ENCODE measurements around the gene SPOCK1.

Gene SPOCK1

DNA sequence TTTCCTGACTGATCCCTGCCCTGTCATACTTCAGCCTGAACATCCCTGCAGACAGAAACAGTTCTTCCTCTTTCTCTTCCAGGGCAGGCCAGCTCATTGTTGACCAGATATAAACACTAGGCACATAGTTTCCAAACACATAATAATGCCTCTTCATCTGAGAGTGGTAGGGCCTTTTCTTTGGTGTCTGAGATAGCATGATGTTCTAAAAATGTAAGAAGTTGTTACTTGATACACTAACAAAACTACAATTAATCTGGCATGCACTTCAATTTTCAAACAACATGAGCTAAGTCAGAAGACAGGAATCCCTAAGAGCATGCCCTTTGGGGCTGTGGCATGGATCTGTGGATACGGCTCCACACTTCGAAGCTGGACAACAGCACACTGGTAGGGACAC, 246.6 kb downstream of the SPOCK1 start:
- TF ChIP-seq, protein P1, sequence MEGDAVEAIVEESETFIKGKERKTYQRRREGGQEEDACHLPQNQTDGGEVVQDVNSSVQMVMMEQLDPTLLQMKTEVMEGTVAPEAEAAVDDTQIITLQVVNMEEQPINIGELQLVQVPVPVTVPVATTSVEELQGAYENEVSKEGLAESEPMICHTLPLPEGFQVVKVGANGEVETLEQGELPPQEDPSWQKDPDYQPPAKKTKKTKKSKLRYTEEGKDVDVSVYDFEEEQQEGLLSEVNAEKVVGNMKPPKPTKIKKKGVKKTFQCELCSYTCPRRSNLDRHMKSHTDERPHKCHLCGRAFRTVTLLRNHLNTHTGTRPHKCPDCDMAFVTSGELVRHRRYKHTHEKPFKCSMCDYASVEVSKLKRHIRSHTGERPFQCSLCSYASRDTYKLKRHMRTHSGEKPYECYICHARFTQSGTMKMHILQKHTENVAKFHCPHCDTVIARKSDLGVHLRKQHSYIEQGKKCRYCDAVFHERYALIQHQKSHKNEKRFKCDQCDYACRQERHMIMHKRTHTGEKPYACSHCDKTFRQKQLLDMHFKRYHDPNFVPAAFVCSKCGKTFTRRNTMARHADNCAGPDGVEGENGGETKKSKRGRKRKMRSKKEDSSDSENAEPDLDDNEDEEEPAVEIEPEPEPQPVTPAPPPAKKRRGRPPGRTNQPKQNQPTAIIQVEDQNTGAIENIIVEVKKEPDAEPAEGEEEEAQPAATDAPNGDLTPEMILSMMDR (IDR thresholded peaks at IDR 0.05; ENCODE audit: low read depth, low read length) = no peak
- DNase-seq (ENCODE audit: low read depth in 2 of 2) = peak; percentile 10 to 22
- no peak overlapping the region for H3K4me3 ChIP-seq (replicated peaks in 1 of 2; ENCODE audit: low read depth in 2 of 2, low read length in 2 of 2)

DNA sequence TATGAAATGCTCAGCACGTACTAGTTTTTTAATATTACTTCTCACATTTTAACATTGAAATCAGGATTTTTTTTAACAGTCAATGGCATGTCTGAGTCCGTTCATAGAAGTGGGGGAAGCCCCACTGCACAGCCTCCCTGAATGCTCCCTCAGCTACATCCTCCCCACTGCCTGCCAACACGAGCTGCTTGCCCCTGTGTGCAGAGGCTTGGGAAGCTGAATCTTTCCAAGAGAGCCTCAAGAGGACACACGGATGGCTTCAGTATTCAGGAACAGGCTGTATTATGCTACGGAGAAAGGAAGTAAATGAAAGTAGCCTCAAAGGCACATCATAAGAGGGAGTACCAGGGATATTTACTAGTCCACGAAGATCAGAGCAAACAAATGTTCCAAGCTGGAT, 248.7 kb downstream of the SPOCK1 start:
- TF ChIP-seq, protein P1 (IDR thresholded peaks at IDR 0.05; ENCODE audit: low read depth, low read length) = no peak
- H3K4me3 ChIP-seq (replicated peaks in 1 of 2; ENCODE audit: low read depth in 2 of 2, low read length in 2 of 2) = no peak overlapping the region
- peak in 1 of 2 donors; percentile 6 for DNase-seq (ENCODE audit: low read depth in 2 of 2)

DNA sequence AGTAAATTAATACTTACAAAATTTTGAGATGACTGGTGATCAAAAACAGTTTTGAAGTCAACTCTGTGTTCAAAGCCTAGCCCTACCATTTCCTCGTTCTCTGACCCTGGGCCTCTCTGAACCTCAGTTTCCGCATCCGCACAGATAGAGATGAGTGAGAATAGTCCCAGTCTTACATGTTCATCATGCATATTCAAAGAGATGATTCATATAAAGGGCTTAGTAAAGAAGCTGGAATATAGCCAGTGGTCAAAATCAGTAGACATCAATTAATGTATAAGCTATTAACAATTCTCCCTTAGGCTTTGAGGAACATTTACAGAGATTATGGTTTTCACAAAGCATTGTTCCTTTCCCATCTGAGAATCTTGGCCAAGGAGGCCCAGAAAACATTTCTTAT, 250.6 kb downstream of the SPOCK1 start:
- TF ChIP-seq, protein P1 (IDR thresholded peaks at IDR 0.05; ENCODE audit: low read depth, low read length) = no peak
- peak in 1 of 2 donors; percentile 6 for DNase-seq (ENCODE audit: low read depth in 2 of 2)

DNA sequence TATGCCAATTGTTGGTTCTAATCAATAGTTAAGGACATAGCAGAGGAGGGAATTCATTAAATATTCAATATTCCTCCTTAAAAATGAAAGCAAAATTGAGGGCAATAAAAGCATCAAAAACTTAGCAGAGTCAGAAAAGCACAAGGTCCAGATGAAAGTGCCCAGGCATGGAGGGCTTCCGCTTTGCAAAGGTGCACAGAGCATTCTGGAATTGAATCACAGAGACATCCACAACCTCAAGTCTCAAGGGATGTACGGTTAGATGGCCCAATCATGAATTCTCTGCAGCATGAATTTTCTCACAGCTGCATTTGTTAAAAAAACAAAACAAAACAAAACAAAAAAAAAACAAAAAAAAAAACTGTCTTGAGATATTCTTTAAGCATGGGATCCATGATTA, 253.7 kb downstream of the SPOCK1 start:
- DNase-seq (ENCODE audit: low read depth in 2 of 2) = no peak

More for the DNA sequence above, 250.6 kb downstream of the SPOCK1 start:
- H3K4me3 ChIP-seq (replicated peaks in 1 of 2; ENCODE audit: low read depth in 2 of 2, low read length in 2 of 2) = no peak overlapping the region

DNA sequence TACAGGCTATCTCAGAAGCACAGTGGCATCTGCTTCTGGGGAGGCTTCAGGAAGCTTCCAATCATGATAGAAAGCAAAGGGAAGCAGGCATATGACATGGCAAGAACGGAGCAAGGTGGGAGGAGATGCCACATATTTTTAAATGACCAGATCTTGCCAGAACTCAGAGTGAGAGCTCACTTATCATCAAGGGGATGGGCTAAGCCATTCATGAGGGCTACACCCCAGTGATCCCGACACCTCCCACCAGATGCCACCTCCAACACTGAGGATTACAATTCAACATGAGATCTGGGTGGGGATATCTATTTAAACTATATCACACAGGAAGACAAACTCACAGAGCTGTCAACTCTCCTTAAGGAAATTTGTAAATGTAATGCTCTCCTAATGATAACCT, 258.8 kb downstream of the SPOCK1 start:
- no peak overlapping the region for H3K4me3 ChIP-seq (replicated peaks in 1 of 2; ENCODE audit: low read depth in 2 of 2, low read length in 2 of 2)
- TF ChIP-seq, protein P1 (IDR thresholded peaks at IDR 0.05; ENCODE audit: low read depth, low read length) = no peak
- DNase-seq (ENCODE audit: low read depth in 2 of 2) = no peak

More for the DNA sequence above, 253.7 kb downstream of the SPOCK1 start:
- no peak overlapping the region for H3K4me3 ChIP-seq (replicated peaks in 1 of 2; ENCODE audit: low read depth in 2 of 2, low read length in 2 of 2)
- TF ChIP-seq, protein P1 (IDR thresholded peaks at IDR 0.05; ENCODE audit: low read depth, low read length) = no peak

DNA sequence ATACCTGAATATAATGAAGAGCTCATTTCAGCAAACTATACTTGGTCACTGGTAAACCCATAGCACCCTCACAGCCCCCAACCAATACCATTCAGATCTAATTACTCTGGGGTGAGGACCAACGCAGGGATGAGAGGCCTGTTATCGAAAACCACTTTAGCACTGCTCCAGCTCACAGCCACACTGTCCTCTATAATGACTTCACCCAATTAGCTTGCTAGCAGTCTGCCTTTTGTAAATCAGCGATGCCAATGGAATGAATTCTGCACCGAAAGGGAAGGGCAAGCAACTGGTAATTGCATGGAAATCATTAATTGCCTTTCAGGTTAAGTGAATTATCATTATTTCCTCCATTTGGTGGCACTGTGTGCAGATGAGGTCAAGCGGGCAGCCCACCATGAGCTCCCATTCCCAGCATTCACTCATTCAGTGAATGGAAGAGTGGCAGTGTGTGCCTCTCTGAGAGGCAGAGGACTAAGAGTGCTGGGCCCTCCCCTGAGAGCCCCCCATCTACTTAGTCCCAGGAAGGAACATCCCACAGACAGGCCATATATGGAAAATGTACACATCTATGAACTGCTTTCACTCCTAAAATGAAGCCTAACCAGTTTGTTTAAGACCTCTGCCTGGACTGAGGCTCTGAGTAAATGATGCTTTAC, 262.1 kb downstream of the SPOCK1 start:
- TF ChIP-seq, protein P1 (IDR thresholded peaks at IDR 0.05; ENCODE audit: low read depth, low read length) = no peak
- no peak for DNase-seq (ENCODE audit: low read depth in 2 of 2)

DNA sequence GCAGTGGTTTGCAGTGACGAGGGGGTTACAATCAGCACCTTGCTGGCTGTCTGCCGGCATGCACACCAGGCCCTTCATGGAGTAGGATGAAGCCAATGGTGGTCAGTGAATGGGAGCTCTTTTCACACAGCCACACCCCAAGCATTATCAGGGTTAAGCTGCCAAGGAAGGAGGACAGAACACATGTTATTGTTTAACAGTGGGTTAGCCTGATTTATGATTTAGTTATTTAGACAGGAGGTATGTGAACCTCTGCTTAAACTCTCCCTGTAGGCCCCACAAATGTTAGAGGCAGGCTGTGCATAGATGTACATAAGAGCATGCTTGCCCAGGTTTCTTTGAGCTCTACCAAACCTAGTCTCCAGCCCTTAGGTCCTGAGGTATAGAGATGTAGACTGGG, 262.9 kb downstream of the SPOCK1 start:
- no peak overlapping the region for H3K4me3 ChIP-seq (replicated peaks in 1 of 2; ENCODE audit: low read depth in 2 of 2, low read length in 2 of 2)
- DNase-seq (ENCODE audit: low read depth in 2 of 2) = no peak
- TF ChIP-seq, protein P1 (IDR thresholded peaks at IDR 0.05; ENCODE audit: low read depth, low read length) = no peak

More for the DNA sequence above, 262.1 kb downstream of the SPOCK1 start:
- H3K4me3 ChIP-seq (replicated peaks in 1 of 2; ENCODE audit: low read depth in 2 of 2, low read length in 2 of 2) = no peak overlapping the region

Measured in cardiac fibroblast (primary cell).